HG03469 (cell line): ENCODE results near the gene WDR76.

Experiments used
- ATAC-seq: cut with Tn5 transposase; IDR thresholded peaks from one replicate; pipeline ENCODE4 v1.9.1; 2021; ENCODE audit warnings: mild to moderate bottlenecking, moderate library complexity, moderate number of reproducible peaks; ENCODE audit not compliant: unreplicated experiment

WDR76 gene

GRCh38 chr15:43876872-43877271 lies 50.1 kb downstream of the WDR76 start:
- ATAC-seq: no peak

GRCh38 chr15:43877371-43877770 lies 50.6 kb downstream of the WDR76 start:
- no peak for ATAC-seq

- no peak for ATAC-seq
These were observed 51.6 kb downstream of the WDR76 start for GRCh38 chr15:43878446-43878845.

GRCh38 chr15:43879386-43880355 lies 52.9 kb downstream of the WDR76 start:
- no peak for ATAC-seq

- ATAC-seq: no peak
These were observed 53.8 kb downstream of the WDR76 start for GRCh38 chr15:43880406-43881194.

- no peak for ATAC-seq
These were observed 54.4 kb downstream of the WDR76 start for GRCh38 chr15:43881245-43881644.

- ATAC-seq: no peak
These were observed 55.1 kb downstream of the WDR76 start for GRCh38 chr15:43881944-43882343.

GRCh38 chr15:43883571-43883970 lies 56.8 kb downstream of the WDR76 start:
- no peak for ATAC-seq

- no peak for ATAC-seq
These were observed 59.8 kb downstream of the WDR76 start for GRCh38 chr15:43886558-43886957.

- no peak for ATAC-seq
These were observed 61.1 kb downstream of the WDR76 start for GRCh38 chr15:43887901-43888300.

GRCh38 chr15:43889042-43889441 lies 62.2 kb downstream of the WDR76 start:
- no peak for ATAC-seq

- ATAC-seq: no peak
These were observed 67.2 kb downstream of the WDR76 start for GRCh38 chr15:43893956-43894355.

- no peak for ATAC-seq
These were observed 68.8 kb downstream of the WDR76 start for GRCh38 chr15:43895586-43895985.

GRCh38 chr15:43896543-43896942 lies 69.7 kb downstream of the WDR76 start:
- ATAC-seq: no peak

GRCh38 chr15:43898891-43899290 lies 72.1 kb downstream of the WDR76 start:
- ATAC-seq: no peak

GRCh38 chr15:43899928-43900327 lies 73.1 kb downstream of the WDR76 start:
- ATAC-seq: no peak

GRCh38 chr15:43900996-43901395 lies 74.2 kb downstream of the WDR76 start:
- no peak for ATAC-seq

GRCh38 chr15:43901495-43901894 lies 74.7 kb downstream of the WDR76 start:
- ATAC-seq: no peak

- ATAC-seq: no peak
These were observed 77.1 kb downstream of the WDR76 start for GRCh38 chr15:43903864-43904290.

- no peak for ATAC-seq
These were observed 79.0 kb downstream of the WDR76 start for GRCh38 chr15:43905755-43906154.

- ATAC-seq: no peak
These were observed 81.8 kb downstream of the WDR76 start for GRCh38 chr15:43908516-43909050.
